ENCODE results near the gene HIPK4. TPM values are rescaled to one million over a fixed set of nuclear protein-coding genes. Genes with fewer than 3 reads are reported as not detected.
"Not testable (repeated sequence)": the region's sequence is repeated elsewhere in the genome, so short reads cannot be mapped to it uniquely, and the experiment has no call there.

HIPK4 gene, protein sequence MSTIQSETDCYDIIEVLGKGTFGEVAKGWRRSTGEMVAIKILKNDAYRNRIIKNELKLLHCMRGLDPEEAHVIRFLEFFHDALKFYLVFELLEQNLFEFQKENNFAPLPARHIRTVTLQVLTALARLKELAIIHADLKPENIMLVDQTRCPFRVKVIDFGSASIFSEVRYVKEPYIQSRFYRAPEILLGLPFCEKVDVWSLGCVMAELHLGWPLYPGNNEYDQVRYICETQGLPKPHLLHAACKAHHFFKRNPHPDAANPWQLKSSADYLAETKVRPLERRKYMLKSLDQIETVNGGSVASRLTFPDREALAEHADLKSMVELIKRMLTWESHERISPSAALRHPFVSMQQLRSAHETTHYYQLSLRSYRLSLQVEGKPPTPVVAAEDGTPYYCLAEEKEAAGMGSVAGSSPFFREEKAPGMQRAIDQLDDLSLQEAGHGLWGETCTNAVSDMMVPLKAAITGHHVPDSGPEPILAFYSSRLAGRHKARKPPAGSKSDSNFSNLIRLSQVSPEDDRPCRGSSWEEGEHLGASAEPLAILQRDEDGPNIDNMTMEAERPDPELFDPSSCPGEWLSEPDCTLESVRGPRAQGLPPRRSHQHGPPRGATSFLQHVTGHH
- 0.07 TPM in 1 of 2 replicates, not detected in the other for total RNA-seq

DNA sequence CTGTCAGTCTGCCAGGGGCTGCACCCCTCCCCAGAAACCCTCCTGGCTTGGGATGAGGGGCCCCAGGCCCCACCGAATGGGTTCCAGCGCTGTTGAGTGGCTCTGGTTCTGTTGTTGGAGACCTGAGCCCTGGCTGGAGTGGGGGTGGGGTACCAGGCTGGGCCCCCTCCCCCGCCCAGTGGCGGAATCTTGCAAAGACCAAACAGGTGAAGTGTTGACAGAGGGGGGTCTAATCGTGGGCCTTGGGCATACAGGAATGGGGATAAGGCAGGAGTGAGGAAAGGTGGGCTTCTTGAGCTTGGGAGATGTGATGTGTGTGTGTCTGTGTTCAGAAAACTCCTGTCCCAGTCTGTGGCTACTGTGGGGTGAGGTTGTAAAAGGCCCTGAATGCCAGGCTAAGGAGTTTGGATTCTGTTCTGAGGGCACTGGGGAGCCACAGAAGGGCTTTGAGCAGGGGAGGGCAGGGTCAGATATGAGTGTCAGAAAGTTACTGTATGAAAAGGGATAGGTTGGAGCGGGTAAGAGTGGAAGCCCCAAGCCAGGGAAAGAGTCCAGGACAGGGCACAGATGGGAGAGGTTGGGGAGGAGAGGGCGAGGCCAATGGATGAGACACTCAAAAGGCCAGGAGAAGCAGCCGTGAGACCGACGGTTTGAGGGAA, at the start of gene HIPK4:
HIPK4 (minus strand) TSS at position 98 of the 659 bp plus-strand sequence. CDS start 279 bp downstream, outside the sequence.
- H3K36me3 Mint-ChIP-seq (ENCODE audit: low read depth): no peaks in the 10 kb centered on the region
- DNase-seq (ENCODE audit: low spot score): no peak
- peaks cover 2% of the 10 kb centered on the region for H3K27me3 Mint-ChIP-seq (ENCODE audit: low read depth)
- H3K9me3 Mint-ChIP-seq: no peaks in the 10 kb centered on the region
- no peak within 1 kb of the TSS for H3K4me3 Mint-ChIP-seq (ENCODE audit: low read depth)
- no peaks in the 10 kb centered on the region for H3K4me1 Mint-ChIP-seq (ENCODE audit: low read depth)
- no peak within 1 kb of the TSS for H3K27ac Mint-ChIP-seq
- intact Hi-C loops (cut with micrococcal nuclease): no loop called here

- Mint-ChIP-seq H3K36me3 (ENCODE audit: low read depth) (peaks cover 5% of the 10 kb centered on the region), H3K27me3 (ENCODE audit: low read depth) (no peaks in the 10 kb centered on the region), H3K27ac (no peak overlapping the region), H3K9me3 (no peaks in the 10 kb centered on the region), H3K4me1 (ENCODE audit: low read depth) (peaks cover 11% of the 10 kb centered on the region), H3K4me3 (ENCODE audit: low read depth) (no peak overlapping the region)
- DNase-seq (ENCODE audit: low spot score): no peak
- intact Hi-C loops (cut with micrococcal nuclease): no loop called here
These were observed 48.3 kb upstream of the HIPK4 start for GRCh38 chr19:40438284-40438683.

- H3K27me3 Mint-ChIP-seq (ENCODE audit: low read depth): no peaks in the 10 kb centered on the region
- DNase-seq (ENCODE audit: low spot score): peak; percentile 56
- peak overlapping the region; percentile 88 for H3K4me3 Mint-ChIP-seq (ENCODE audit: low read depth)
- H3K4me1 Mint-ChIP-seq (ENCODE audit: low read depth): peaks cover 7% of the 10 kb centered on the region
- intact Hi-C loops (cut with micrococcal nuclease): loop anchor here (1.0 kb wide), 1 partner anchor 10 kb away; no protein-coding TSS in a partner anchor
- H3K9me3 Mint-ChIP-seq: no peaks in the 10 kb centered on the region
- peak overlapping the region; percentile 97 for H3K27ac Mint-ChIP-seq
- no peaks in the 10 kb centered on the region for H3K36me3 Mint-ChIP-seq (ENCODE audit: low read depth)
These were observed 43.6 kb upstream of the HIPK4 start for GRCh38 chr19:40433391-40434216.

- H3K4me3 Mint-ChIP-seq (ENCODE audit: low read depth): peak overlapping the region; percentile 88
- DNase-seq (ENCODE audit: low spot score); H3K4me1 Mint-ChIP-seq (ENCODE audit: low read depth); H3K27me3 Mint-ChIP-seq (ENCODE audit: low read depth); intact Hi-C loops (cut with micrococcal nuclease); H3K36me3 Mint-ChIP-seq (ENCODE audit: low read depth); H3K9me3 Mint-ChIP-seq; H3K27ac Mint-ChIP-seq: not testable (repeated sequence)
These were observed 42.8 kb upstream of the HIPK4 start for GRCh38 chr19:40432760-40433159.

GRCh38 chr19:40431698-40432097, 41.7 kb upstream of the HIPK4 start:
- intact Hi-C loops (cut with micrococcal nuclease): no loop called here
- H3K9me3 Mint-ChIP-seq: no peaks in the 10 kb centered on the region
- H3K4me3 Mint-ChIP-seq (ENCODE audit: low read depth): no peak overlapping the region
- DNase-seq (ENCODE audit: low spot score): no peak
- no peaks in the 10 kb centered on the region for H3K36me3 Mint-ChIP-seq (ENCODE audit: low read depth)
- H3K27ac Mint-ChIP-seq: no peak overlapping the region
- H3K27me3 Mint-ChIP-seq (ENCODE audit: low read depth): no peaks in the 10 kb centered on the region
- peaks cover 7% of the 10 kb centered on the region for H3K4me1 Mint-ChIP-seq (ENCODE audit: low read depth)

DNA sequence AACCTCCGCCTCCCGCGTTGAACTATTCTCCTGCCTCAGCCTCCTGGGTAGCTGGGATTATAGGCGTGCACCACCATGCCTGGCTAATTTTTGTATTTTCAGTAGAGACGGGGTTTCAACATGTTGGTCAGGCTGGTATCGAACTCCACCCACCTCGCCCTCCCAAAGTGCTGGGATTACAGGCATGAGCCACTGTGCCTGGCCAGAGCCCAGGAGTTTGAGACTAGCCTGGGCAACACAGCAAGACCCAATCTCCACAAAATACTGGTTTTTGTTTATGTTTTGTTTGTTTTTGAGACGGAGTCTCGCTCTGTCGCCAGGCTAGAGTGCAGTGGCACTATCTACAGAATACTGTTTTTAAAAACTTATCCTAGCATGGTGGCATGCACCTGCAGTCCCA, 40.3 kb upstream of the HIPK4 start:
- H3K4me1 Mint-ChIP-seq (ENCODE audit: low read depth): peaks cover 10% of the 10 kb centered on the region
- H3K27me3 Mint-ChIP-seq (ENCODE audit: low read depth); H3K27ac Mint-ChIP-seq; DNase-seq (ENCODE audit: low spot score); intact Hi-C loops (cut with micrococcal nuclease); H3K9me3 Mint-ChIP-seq; H3K4me3 Mint-ChIP-seq (ENCODE audit: low read depth); H3K36me3 Mint-ChIP-seq (ENCODE audit: low read depth): not testable (repeated sequence)

- intact Hi-C loops (cut with micrococcal nuclease); H3K27ac Mint-ChIP-seq; H3K36me3 Mint-ChIP-seq (ENCODE audit: low read depth); H3K9me3 Mint-ChIP-seq; H3K27me3 Mint-ChIP-seq (ENCODE audit: low read depth); H3K4me3 Mint-ChIP-seq (ENCODE audit: low read depth); DNase-seq (ENCODE audit: low spot score): not testable (repeated sequence)
- H3K4me1 Mint-ChIP-seq (ENCODE audit: low read depth): peaks cover 11% of the 10 kb centered on the region
These were observed 38.2 kb upstream of the HIPK4 start for GRCh38 chr19:40428197-40428596.

GRCh38 chr19:40425450-40426287, 35.7 kb upstream of the HIPK4 start, which contains the start of gene SERTAD1:
Gene SERTAD1, minus strand, starts transcription at chr19:40425992. Its CDS starts 2,446 bp downstream, at chr19:40423546.
- intact Hi-C loops (cut with micrococcal nuclease): loop anchor here (1.0 kb wide), 2 partner anchors 18 to 140 kb away; partner anchors contain the start of gene AKT2
- peak; percentile 100 for DNase-seq (ENCODE audit: low spot score)
- peaks cover 16% of the 10 kb centered on the region for H3K36me3 Mint-ChIP-seq (ENCODE audit: low read depth)
- no peaks in the 10 kb centered on the region for H3K9me3 Mint-ChIP-seq
- H3K27me3 Mint-ChIP-seq (ENCODE audit: low read depth): no peaks in the 10 kb centered on the region
- H3K4me3 Mint-ChIP-seq (ENCODE audit: low read depth): peak within 1 kb of the TSS; percentile 97
- H3K4me1 Mint-ChIP-seq (ENCODE audit: low read depth): peaks cover 18% of the 10 kb centered on the region
- peak within 1 kb of the TSS; percentile 96 for H3K27ac Mint-ChIP-seq

DNA sequence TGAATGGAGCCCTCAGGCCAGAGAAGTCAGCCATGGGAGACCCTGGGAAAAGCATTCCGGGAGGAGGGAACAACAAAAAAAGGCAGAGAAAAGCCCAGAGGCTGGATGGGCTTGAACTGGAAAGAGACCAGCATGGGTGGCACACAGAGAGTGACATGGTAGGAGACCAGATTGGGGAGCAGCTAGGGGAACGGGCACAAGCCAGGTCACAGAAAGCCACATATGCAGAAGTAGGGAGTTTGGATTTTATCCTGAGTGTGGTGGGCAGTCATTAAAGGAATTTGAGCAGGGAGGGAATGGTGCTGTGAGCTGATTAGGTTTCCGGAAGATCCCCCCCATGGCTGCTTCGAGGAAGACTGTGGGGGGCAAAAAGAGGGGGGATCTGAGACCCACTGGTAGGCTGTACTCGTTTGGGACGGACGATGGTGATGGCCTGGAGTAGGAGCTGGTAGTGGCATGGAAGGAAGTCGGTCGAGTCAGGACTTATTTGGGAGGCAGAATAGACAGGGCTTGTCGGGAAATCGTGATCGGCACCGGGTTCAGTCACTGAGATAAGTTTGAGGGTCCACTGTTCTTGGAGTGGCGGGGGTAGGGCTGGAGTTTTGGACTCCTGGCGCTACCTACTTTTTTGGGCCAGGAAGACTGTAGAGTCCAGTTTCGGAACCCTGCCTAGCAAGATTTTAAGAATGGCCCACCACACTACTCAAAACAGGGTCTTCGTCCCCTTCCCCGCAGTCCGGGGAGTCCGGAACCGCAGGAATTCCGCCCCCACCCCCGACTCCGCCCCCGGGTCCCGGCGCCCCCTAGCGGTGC, 34.9 kb upstream of the HIPK4 start:
- intact Hi-C loops (cut with micrococcal nuclease): loop anchor here (1.0 kb wide), 2 partner anchors 18 to 140 kb away; partner anchors contain the start of gene AKT2
- Mint-ChIP-seq H3K27ac (peak overlapping the region; percentile 96), H3K36me3 (ENCODE audit: low read depth) (peaks cover 16% of the 10 kb centered on the region), H3K9me3 (no peaks in the 10 kb centered on the region), H3K27me3 (ENCODE audit: low read depth) (no peaks in the 10 kb centered on the region), H3K4me1 (ENCODE audit: low read depth) (peaks cover 18% of the 10 kb centered on the region), H3K4me3 (ENCODE audit: low read depth) (peak overlapping the region; percentile 97)
- peak; percentile 26 for DNase-seq (ENCODE audit: low spot score)

DNA sequence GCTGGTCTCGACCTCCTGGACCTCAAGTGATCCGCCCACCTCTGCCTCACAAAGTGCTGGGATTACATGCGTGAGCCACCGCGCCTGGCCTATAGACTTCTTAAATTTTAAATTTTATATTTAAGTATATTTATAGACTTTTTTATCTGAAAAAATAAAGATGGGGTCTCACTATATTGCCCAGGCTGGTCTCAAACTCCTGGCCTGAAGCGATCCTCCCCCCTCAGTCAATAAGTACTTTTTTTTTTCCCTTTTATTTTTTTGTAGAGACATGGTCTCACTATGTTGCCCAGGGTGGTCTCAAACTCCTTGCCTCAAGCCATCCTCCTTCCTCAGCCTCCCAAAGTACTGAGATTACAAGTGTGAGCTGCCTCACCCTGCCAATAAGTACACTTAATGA, 34.0 kb upstream of the HIPK4 start:
- Mint-ChIP-seq H3K36me3 (ENCODE audit: low read depth) (peaks cover 16% of the 10 kb centered on the region), H3K4me3 (ENCODE audit: low read depth) (peak overlapping the region; percentile 66), H3K9me3 (no peaks in the 10 kb centered on the region), H3K27me3 (ENCODE audit: low read depth) (no peaks in the 10 kb centered on the region), H3K27ac (peak overlapping the region; percentile 35), H3K4me1 (ENCODE audit: low read depth) (peaks cover 19% of the 10 kb centered on the region)
- intact Hi-C loops (cut with micrococcal nuclease): no loop called here
- DNase-seq (ENCODE audit: low spot score): no peak

Data from activated T-helper 2 cell treated with anti-CD3 and anti-CD28 coated beads, Interferon-gamma antibody, Interleukin-2, Interleukin-4, amounts not matched to agents 10 μg/mL and 5 μg/mL and 100 μg/mL, durations not matched to agents 14 hours and 24 hours and 36 hours (primary cell).